Neural cell (in vitro differentiated cells): ENCODE results near the gene ESPL1. TPM values are rescaled to one million over a fixed set of nuclear protein-coding genes. Genes with fewer than 3 reads are reported as not detected.
A peak's percentile ranks its signal among the peaks of the same experiment; 100 is the strongest.
"Not testable (repeated sequence)": the region's sequence is repeated elsewhere in the genome, so short reads cannot be mapped to it uniquely, and the experiment has no call there.

Source experiments
- H2AFZ ChIP-seq: fragments of 200-600, 300-800 bp; sonication (generic), shearing (Covaris generic); 2 replicates; pipeline ENCODE4 v1.6.0; 2014; ENCODE audit warnings: low read depth, mild to moderate bottlenecking, antibody characterized with exemption, low read length, moderate library complexity
- H3F3A ChIP-seq: fragments of 200-600 bp; shearing (Covaris generic); 2 replicates; pipeline ENCODE4 v1.6.1; 2016; ENCODE audit warnings: mild to moderate bottlenecking, moderate library complexity, mixed read lengths, antibody characterized with exemption, low read length; ENCODE audit not compliant: insufficient read depth, poor library complexity, severe bottlenecking
- H3K27ac ChIP-seq: fragments of 200-600, 300-800 bp; sonication (generic), shearing (Covaris generic); 2 replicates; pipeline ENCODE4 v1.5.1; 2014; ENCODE audit warnings: mild to moderate bottlenecking, low read length, moderate library complexity
- H3K27me3 ChIP-seq: fragments of 300-800, 200-600 bp; sonication (generic), shearing (Covaris generic); 2 replicates; pipeline ENCODE4 v1.6.0; 2014; ENCODE audit warnings: mild to moderate bottlenecking, low read depth, low read length, moderate library complexity; ENCODE audit not compliant: insufficient read depth
- H3K36me3 ChIP-seq: fragments of 300-800, 200-600 bp; sonication (generic), shearing (Covaris generic); 2 replicates; pipeline ENCODE4 v1.5.1; 2014; ENCODE audit warnings: mild to moderate bottlenecking, antibody characterized with exemption, low read length, moderate library complexity; ENCODE audit not compliant: insufficient read depth
- H3K4me2 ChIP-seq: fragments of 300-800, 200-600 bp; sonication (generic), shearing (Covaris generic); 2 replicates; pipeline ENCODE4 v1.6.0; 2014; ENCODE audit warnings: mild to moderate bottlenecking, low read length
- H3K4me3 ChIP-seq: fragments of 300-800, 200-600 bp; sonication (generic), shearing (Covaris generic); 2 replicates; pipeline ENCODE4 v1.5.1; 2014; ENCODE audit warnings: mild to moderate bottlenecking, low read length, moderate library complexity
- H3K79me2 ChIP-seq: fragments of 200-600 bp; shearing (Covaris generic); replicated peaks from 2 replicates; pipeline ENCODE4 v1.6.0; 2014; ENCODE audit warnings: mild to moderate bottlenecking, low read length, moderate library complexity; ENCODE audit not compliant: insufficient read depth
- H3K9ac ChIP-seq: fragments of 300-800, 200-600 bp; sonication (generic), shearing (Covaris generic); 2 replicates; pipeline ENCODE4 v1.6.1; 2016; ENCODE audit warnings: mild to moderate bottlenecking, low read length, mixed read lengths
- H3K9me2 ChIP-seq: fragments of 200-600 bp; shearing (Covaris generic); 2 replicates; pipeline ENCODE4 v1.6.1; 2016; ENCODE audit warnings: mild to moderate bottlenecking, low read length, mixed read lengths; ENCODE audit not compliant: insufficient read depth
- H3K9me3 ChIP-seq: fragments of 200-600, 300-800 bp; sonication (generic), shearing (Covaris generic); 2 replicates; pipeline ENCODE4 v1.6.1; 2016; ENCODE audit warnings: mild to moderate bottlenecking, mixed run types, low read length, moderate library complexity, mixed read lengths
- H4K20me1 ChIP-seq: fragments of 200-600 bp; shearing (Covaris generic); 2 replicates; pipeline ENCODE4 v1.6.1; 2016; ENCODE audit warnings: mild to moderate bottlenecking, mixed run types; ENCODE audit not compliant: insufficient read depth
- EP300 ChIP-seq: fragments of 450-650 bp; conservative IDR thresholded peaks from 2 replicates; pipeline ENCODE4 v1.6.1; 2014; ENCODE audit warnings: antibody characterized with exemption, mild to moderate bottlenecking, moderate library complexity; ENCODE audit not compliant: poor library complexity, severe bottlenecking
- EZH2 ChIP-seq: fragments of 200-600, 300-800 bp; shearing (Covaris generic), sonication (generic); IDR thresholded peaks from 2 replicates; pipeline ENCODE4 v1.6.1; 2014; ENCODE audit warnings: antibody characterized with exemption, low read length, borderline replicate concordance, mild to moderate bottlenecking; ENCODE audit not compliant: insufficient read depth, poor library complexity, severe bottlenecking
- MXI1 ChIP-seq: fragments of 450-650 bp; conservative IDR thresholded peaks from 2 replicates; pipeline ENCODE4 v1.6.1; 2014; ENCODE audit warnings: antibody characterized with exemption, mild to moderate bottlenecking; ENCODE audit not compliant: poor library complexity, severe bottlenecking
- POLR2AphosphoS5 ChIP-seq: IDR thresholded peaks from 2 replicates; pipeline ENCODE4 v1.6.1; 2012
- RAD21 ChIP-seq: fragments of 450-650 bp; conservative IDR thresholded peaks from 2 replicates; pipeline ENCODE4 v1.6.1; 2014; ENCODE audit warnings: antibody characterized with exemption, mild to moderate bottlenecking, moderate library complexity
- SMC3 ChIP-seq: fragments of 450-650 bp; conservative IDR thresholded peaks from 2 replicates; pipeline ENCODE4 v1.6.1; 2014; ENCODE audit warnings: antibody characterized with exemption, mild to moderate bottlenecking, moderate library complexity; ENCODE audit not compliant: poor library complexity
- TAF1 ChIP-seq: IDR thresholded peaks from 2 replicates; pipeline ENCODE4 v1.6.1; 2012; ENCODE audit warnings: low read depth
- polyA plus RNA-seq: library from polyadenylated mRNA; depleted of rRNA; stranded (reverse); fragments of >200 nt; gene quantifications from 2 replicates; pipeline ENCODE4 v1.2.3, GENCODE V29; 2014
- TF ChIP-seq, protein P1 (sequence below): fragments of 450-650 bp; IDR thresholded peaks from 2 replicates; pipeline ENCODE4 v1.5.1; 2014; ENCODE audit warnings: antibody characterized with exemption, mild to moderate bottlenecking, moderate library complexity; ENCODE audit not compliant: poor library complexity, severe bottlenecking
- TF ChIP-seq, protein P2 (sequence below): IDR thresholded peaks from 2 replicates; pipeline ENCODE4 v1.6.1; 2012; ENCODE audit warnings: borderline replicate concordance

ESPL1 gene
- polyA plus RNA-seq, 1 donor from 2014 or later = 0.33 TPM

DNA sequence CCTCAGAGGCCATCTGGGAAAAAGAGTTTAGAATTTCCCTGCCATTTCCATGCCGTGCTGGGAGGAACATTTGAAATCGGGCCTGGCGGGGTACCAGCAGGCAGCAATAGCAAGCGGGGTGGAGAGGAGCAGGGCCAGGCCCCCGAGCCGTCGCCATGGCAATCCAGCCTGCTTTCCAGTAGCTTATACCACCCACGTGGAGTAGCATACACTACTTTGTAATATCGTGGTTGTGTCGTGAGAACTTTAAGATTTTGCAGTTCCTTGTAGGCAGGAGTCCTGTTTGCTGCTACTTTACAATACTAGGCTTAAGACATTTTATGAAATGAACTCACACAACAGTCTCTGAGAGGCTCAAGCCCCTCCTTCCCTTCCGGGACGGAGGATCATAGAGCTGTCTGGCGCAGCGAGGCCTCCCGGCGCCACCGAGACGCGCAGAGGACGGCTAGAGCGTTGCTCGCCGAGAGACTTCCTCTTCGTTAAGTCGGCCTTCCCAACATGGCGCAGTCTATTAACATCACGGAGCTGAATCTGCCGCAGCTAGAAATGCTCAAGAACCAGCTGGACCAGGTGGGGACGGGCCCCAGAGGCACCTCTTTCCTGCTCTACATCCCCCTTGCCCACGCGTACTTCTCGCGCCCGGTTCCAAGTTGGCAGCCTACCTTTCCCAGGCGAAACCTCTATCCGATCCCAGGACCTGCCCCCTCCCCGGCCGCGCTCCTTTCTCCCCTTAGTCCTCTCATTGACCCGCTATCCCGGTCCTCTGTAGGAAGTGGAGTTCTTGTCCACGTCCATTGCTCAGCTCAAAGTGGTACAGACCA is 27.2 kb downstream of the ESPL1 start, which contains the start of gene PFDN5:
Gene PFDN5, plus strand, starts transcription at position 473 of the 821 bp plus-strand sequence. Its CDS starts 26 bp downstream, at position 499.
- Histone ChIP-seq H2AFZ (peak within 1 kb of the TSS; percentile 81), H4K20me1 (no peaks in the 10 kb centered on the region), H3K27me3 (no peaks in the 10 kb centered on the region), H3K9me3 (no peaks in the 10 kb centered on the region), H3K4me2 (peak within 1 kb of the TSS; percentile 89), H3F3A (peaks cover 3% of the 10 kb centered on the region), H3K79me2 (peaks cover 22% of the 10 kb centered on the region), H3K27ac (peak within 1 kb of the TSS; percentile 82), H3K36me3 (no peaks in the 10 kb centered on the region), H3K9me2 (no peaks in the 10 kb centered on the region), H3K4me3 (peak within 1 kb of the TSS; percentile 89), H3K9ac (peak within 1 kb of the TSS; percentile 90)
- TF ChIP-seq TAF1 (peak; percentile 90), EZH2 (no peak), POLR2AphosphoS5 (peak; percentile 86), EP300 (peak; percentile 25), MXI1 (peak; percentile 99), RAD21 (peak; percentile 36), SMC3 (no peak)
- TF ChIP-seq, protein P1, sequence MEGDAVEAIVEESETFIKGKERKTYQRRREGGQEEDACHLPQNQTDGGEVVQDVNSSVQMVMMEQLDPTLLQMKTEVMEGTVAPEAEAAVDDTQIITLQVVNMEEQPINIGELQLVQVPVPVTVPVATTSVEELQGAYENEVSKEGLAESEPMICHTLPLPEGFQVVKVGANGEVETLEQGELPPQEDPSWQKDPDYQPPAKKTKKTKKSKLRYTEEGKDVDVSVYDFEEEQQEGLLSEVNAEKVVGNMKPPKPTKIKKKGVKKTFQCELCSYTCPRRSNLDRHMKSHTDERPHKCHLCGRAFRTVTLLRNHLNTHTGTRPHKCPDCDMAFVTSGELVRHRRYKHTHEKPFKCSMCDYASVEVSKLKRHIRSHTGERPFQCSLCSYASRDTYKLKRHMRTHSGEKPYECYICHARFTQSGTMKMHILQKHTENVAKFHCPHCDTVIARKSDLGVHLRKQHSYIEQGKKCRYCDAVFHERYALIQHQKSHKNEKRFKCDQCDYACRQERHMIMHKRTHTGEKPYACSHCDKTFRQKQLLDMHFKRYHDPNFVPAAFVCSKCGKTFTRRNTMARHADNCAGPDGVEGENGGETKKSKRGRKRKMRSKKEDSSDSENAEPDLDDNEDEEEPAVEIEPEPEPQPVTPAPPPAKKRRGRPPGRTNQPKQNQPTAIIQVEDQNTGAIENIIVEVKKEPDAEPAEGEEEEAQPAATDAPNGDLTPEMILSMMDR = peak; percentile 38
- TF ChIP-seq, protein P2, sequence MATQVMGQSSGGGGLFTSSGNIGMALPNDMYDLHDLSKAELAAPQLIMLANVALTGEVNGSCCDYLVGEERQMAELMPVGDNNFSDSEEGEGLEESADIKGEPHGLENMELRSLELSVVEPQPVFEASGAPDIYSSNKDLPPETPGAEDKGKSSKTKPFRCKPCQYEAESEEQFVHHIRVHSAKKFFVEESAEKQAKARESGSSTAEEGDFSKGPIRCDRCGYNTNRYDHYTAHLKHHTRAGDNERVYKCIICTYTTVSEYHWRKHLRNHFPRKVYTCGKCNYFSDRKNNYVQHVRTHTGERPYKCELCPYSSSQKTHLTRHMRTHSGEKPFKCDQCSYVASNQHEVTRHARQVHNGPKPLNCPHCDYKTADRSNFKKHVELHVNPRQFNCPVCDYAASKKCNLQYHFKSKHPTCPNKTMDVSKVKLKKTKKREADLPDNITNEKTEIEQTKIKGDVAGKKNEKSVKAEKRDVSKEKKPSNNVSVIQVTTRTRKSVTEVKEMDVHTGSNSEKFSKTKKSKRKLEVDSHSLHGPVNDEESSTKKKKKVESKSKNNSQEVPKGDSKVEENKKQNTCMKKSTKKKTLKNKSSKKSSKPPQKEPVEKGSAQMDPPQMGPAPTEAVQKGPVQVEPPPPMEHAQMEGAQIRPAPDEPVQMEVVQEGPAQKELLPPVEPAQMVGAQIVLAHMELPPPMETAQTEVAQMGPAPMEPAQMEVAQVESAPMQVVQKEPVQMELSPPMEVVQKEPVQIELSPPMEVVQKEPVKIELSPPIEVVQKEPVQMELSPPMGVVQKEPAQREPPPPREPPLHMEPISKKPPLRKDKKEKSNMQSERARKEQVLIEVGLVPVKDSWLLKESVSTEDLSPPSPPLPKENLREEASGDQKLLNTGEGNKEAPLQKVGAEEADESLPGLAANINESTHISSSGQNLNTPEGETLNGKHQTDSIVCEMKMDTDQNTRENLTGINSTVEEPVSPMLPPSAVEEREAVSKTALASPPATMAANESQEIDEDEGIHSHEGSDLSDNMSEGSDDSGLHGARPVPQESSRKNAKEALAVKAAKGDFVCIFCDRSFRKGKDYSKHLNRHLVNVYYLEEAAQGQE = peak; percentile 59

DNA sequence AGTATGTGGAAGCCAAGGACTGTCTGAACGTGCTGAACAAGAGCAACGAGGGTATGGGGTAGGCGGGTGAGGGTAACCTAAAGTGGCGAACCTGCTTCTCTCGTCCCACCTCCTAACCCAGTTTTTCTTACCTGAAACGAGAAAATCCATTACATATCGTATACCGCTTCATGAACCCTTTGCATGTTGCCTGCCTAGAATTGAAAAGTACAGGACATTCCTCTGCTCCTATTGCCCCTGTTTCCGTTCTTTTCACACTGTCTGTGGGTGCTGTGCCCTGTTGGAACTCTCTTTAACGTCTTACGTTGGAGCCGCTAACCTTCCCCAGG is 27.8 kb downstream of the ESPL1 start:
- H3K4me3 ChIP-seq = peak overlapping the region; percentile 89
- H3K27me3 ChIP-seq = no peaks in the 10 kb centered on the region
- peak overlapping the region; percentile 89 for H3K4me2 ChIP-seq
- peaks cover 3% of the 10 kb centered on the region for H3F3A ChIP-seq
- peak overlapping the region; percentile 81 for H2AFZ ChIP-seq
- peak overlapping the region; percentile 90 for H3K9ac ChIP-seq
- no peaks in the 10 kb centered on the region for H3K9me2 ChIP-seq
- H4K20me1 ChIP-seq = no peaks in the 10 kb centered on the region
- peaks cover 28% of the 10 kb centered on the region for H3K79me2 ChIP-seq
- H3K27ac ChIP-seq = peak overlapping the region; percentile 82
- TF ChIP-seq SMC3 (no peak), EZH2 (no peak), RAD21 (no peak), MXI1 (no peak), TAF1 (no peak), POLR2AphosphoS5 (no peak), EP300 (no peak)
- TF ChIP-seq, protein P2 = no peak
- TF ChIP-seq, protein P1 = no peak
- H3K36me3 ChIP-seq = no peaks in the 10 kb centered on the region
- no peaks in the 10 kb centered on the region for H3K9me3 ChIP-seq

DNA sequence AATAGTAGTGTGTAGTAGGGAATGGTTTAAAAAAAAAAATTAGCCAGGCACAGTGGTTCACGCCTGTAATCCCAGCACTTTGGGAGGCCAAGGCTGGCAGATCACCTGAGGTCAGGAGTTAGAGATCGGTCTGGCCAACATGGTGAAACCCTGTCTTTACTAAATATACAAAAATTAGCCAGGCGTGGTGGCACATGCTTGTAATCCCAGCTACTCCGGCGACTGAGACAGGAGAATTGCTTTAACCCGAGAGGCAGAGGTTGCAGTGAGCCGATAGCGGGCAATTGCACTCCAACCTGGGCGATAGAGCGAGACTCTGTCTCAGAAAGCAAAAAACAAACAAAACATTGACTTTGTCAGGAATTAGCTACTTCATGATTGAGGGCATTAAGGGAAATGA is 29.0 kb downstream of the ESPL1 start:
- H2AFZ ChIP-seq, H3K27ac ChIP-seq, H3F3A ChIP-seq, H3K27me3 ChIP-seq, H3K9me3 ChIP-seq, H3K4me2 ChIP-seq, H3K36me3 ChIP-seq, H3K9me2 ChIP-seq, H3K9ac ChIP-seq, H4K20me1 ChIP-seq: not testable (repeated sequence)
- peaks cover 29% of the 10 kb centered on the region for H3K79me2 ChIP-seq
- peak overlapping the region; percentile 89 for H3K4me3 ChIP-seq
